GM18511 (cell line): ENCODE data around the gene CCR7.

Source experiments
- ATAC-seq: cut with Tn5 transposase; IDR thresholded peaks from one replicate; pipeline ENCODE4 v1.9.1; 2021; ENCODE audit warnings: mild to moderate bottlenecking, moderate library complexity; ENCODE audit not compliant: unreplicated experiment

Gene CCR7

DNA sequence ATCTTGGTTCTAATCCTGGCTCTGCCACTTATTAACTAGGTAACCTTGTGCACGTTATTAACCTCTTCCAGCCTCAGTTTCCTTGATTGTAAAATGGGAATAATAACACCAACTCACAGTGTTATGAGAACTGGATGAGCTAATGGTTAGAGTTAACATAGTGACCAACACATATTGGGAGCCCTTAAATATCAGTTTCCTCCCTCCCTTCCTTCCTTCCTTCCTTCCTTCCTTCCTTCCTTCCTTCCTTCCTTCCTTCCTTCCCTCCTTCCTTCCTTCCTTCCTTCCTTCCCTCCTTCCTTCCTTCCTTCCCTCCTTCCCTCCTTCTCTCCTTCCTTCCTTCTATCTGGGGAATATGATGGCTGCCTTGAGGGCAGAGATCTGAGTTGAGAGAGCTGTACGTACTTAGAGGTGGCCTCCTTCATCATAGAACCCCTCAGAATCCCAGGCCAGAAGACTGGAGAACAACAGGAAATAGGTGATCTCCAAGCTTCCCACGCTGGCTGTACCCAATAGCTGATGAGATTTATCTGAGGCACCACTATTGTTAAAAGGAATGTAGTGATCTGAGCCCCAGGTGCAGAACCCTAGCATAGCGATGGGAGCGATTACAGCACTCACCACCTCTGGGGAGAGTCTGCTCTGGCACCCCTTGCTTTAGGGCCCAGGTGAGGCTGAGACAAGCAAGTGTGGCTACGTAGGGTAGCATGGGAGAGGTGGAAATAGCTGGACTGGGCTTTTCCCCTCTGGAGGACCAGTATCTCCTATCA, 26.2 kb downstream of the CCR7 start:
- ATAC-seq: no peak

DNA sequence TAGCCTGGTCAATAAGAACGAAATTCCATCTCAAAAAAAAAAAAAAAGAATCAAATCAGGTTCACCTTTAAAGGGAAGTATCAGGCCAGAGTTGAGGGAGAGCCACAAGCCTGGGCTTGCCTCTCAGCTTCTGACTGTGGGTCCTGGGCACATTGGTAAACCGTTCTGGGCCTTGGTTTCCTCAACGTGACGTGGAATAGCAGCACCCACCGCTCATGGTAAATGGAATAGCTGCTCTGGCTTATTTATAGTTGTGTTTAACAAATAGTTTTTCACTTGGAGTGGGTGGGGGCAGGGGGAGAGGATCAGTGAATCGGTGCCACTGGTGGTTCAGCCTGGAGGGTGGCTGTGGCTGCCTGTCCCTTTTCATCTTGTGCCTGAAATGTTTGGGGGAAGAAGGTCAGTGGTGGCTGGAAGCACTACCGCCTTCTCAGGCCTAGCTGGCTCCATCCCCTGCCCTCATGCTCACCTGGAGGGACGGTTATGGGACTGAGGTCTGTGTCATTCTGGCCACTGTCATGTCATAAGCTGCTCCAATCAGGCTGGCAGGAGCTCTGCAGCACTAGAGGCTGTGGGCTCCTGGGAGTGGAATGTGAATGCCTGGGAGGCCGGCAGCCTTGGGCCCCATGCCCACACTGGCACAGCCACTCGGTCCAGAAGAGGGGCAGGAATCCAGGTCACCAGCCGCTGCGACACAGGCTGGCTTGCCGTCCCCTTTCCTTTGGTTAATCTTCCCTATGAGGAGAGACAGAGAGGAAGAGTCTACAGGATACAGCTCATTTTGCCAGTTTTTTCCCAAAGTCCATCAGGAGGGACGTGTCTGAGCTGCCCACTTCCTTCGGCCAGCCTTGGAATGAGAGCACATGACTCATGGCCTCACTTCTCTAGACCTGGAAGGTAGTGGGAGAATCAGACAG, 27.0 kb downstream of the CCR7 start:
- ATAC-seq: no peak

DNA sequence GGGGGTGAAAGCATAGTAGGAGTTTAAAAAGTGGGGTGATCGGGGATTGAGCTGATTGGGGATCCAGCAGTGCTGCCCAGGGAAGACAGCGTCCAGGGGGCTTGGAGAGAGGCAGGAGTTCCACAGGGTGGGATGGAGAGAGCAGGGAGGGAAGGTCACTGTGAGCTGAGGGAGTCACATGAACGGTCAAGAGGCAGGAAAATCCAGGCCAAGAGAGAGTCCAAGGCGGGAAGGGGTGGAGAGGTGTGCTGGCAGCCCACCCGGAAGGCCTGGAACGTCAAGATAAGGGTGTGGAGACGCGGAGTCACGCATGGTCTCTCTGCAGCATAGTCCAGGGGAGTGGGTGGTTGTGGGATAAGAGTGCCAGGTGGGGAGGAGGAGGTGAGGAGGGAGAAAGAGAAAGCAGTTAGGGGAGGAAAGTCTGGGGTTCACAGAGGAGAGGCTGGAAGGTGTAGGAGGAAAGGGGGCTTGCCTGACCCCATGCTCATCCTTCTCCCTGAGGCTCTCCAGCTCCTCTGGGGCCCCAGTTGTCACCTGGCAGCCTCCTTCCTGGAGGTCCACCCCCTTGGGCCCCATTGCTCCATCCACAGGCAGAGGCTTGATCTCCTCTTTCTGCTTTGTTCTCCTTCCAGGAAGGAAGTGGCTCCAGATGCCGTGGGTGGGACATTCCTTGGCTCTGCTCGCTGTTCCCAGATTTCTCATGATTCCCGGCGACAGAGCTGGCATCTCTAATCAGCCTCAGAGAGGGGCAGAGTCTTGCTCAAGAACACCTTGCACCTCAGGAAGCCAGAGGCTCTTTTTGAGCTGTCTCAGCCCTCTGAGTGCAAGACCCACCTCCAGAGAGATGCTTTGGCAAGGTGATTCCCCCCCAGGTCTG, 28.7 kb downstream of the CCR7 start:
- no peak for ATAC-seq

DNA sequence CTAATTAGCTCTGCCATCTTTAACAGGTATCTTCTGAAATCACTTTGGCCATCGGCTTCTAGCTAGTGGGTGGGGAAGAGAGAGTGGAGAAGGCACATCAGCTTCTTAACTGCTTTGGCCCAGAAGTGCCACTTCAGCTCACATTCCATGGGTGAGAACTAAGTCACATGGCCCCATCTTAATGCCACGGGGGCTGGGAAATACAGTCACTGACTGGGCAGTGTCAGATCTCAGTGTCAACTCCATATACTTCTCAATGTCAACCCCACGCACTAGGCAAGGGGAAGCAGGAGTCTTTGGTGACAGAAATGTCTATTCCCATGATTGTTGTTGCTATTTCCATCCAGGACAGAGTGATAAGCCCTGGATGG, 29.4 kb downstream of the CCR7 start:
- ATAC-seq: no peak

DNA sequence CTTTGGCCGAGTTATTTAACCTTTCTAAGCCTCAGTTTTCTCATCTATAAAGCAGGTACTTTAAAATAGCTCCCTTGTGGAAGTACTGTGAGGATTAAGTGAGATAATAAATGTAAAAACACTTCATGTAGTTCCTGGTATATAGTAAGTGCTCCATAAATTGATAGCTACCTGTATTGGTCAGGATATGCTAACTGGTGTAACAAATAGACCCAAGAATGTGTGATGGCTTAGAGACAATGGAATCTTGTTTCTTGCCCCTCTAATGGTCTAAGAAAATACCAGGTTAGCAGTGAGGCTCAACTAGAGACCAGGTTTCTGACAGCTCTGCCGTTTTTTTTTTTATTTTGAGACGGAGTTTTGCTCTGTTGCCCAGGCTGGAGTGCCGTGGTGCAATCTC, 29.8 kb downstream of the CCR7 start:
- no peak for ATAC-seq

DNA sequence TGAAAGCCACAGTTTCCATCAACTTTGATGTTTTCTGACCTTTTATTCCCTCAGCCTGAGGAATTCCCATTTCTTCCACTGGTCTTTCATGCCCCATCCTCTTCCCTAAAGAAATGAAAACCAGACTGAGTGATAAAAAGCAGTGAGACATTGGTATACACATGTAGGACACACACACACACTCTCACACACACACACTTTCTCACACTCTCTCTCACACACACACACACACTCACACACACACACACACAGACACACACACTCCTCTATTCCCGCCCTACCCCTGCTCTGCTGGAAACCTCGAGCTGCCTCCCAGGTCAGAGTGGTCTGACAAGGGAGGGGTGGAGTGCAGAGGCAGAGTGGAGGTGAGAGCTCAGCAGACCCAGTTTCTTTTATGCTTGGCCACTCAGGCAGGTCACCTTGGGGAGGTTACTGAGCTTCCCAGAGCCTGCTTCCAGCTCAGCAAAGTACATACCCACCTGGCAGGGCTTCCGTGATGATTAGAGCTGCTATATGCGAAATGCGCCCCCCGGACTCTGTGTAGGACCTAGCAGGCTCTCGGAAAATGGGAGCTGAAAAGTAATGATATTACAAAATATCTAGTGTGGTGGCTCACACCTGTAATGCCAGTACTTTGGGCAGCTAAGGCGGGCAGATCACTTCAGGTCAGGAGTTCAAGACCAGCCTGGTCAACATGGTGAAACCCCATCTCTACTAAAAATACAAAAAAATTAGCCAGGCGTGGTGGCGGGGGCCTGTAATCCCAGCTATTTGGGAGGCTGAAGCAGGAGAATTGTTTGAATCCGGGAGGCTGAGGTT, 30.7 kb downstream of the CCR7 start:
- no peak for ATAC-seq

DNA sequence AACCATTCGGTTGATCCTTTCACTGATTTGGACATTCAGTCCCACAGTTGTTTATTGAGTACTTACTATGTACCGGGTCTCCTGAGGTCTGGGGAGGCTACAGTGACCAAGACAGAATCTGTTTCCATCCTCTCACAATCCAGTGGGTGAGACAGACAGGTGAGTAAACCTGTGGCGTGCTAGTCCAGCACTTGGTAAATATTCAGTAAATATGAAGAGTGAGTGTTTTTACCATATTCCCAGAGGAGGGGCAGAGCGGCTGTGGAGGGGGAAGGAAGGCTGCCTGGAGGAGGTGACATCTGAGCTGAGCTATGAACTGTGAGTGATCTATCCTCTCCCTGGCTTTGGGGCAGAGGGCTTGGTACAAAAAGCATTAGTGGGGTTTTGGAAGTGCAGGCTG, 31.4 kb downstream of the CCR7 start:
- ATAC-seq: no peak

DNA sequence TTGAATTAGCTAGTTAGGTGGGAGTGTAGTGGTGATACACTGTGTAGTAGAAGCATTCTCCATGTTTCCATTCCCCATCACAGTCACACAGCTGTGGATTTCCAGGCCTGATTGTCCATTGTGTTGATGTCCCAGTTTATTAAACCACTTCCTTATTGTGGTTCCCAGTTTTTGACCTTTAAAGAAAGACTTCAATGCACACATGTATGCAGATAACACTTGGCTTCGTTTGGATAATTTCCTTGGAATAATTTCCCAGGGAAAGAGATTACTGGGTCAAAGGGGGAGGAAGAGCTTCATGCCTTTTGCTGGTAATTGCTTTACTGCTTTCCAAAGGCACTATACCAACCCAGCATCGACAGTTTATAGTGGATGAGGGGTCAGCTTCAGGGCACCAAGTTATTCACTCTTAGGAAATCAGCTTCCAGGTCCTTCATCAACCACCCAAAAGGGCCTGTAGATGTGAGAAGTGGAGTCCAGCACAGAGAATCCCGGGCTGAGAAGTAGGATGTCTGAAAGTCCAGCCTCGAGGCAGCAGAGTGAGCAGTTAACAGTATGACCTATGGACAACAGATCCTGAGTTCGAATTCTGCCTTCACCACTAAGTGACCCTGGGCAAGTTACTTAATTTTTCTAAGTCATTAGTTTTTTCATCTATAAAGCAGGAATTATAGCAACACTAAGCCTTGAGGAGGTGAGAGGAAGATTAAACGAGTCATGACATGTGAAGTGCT, 32.6 kb downstream of the CCR7 start:
- no peak for ATAC-seq

DNA sequence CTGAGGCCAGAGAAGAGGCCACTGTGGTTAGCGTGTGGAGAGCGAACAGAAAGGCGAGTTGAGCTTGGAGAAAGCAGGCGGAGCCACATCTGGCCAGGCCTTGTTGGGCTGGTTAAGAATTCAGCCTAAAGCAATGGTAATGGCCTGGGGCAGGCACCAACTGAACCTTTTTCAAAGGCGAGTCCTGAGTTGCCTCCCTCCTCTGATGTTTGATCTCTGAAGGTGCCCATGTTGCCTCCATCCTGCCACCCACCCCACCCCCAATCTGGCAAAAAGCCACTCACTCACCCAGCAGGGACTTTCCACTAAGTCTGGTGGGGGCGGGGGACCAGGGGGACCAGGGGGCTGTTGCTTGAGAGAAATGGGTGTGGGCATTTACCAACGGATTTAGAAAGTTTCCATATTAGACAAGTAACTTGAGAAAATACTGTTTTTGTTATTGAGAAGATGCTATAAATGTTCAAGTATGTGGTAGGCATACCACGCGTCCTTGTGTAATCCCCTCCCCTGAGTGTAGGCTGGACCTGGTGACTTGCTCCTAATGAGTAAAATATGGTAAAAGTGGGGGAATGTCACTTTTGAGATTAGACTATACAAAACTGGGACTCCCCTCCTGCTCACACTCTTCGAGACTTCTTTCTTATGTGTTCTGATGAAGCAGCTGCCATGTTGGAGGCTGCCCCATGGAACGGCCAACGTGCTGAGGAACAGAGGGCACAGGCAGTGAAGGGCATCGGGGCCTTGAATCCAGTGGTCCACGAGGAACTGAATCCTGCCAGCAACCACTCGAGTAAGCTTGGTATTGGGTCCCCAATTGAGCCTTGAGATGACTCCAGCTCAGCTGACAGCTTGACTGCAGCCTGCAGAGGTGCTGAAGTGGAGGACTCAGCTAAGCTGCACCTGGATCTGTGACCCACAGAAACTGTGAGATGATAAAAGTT, 34.0 kb downstream of the CCR7 start:
- no peak for ATAC-seq

DNA sequence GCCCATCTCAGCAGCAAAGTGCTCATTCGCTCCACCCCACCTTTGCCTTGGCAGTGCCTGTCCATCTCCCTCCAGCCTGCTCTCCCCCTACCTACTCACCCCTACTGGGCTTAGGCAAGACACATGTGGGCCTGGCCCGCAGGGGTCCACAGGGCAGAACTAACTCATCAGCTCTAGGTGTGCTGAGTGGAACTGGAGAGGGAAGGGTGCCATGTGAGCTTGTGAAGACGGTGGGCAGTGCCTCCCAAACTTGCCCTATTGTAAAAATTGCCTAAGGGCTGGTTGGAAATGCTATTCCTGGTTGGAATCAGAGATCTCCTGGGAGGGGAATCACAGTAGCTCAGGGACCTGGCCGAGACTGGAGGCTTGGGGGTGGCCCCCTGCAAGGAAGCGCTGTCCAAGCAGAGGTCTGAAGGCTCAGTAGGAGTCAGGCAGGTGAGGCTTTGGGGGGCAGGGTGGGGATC, 34.7 kb downstream of the CCR7 start:
- no peak for ATAC-seq

DNA sequence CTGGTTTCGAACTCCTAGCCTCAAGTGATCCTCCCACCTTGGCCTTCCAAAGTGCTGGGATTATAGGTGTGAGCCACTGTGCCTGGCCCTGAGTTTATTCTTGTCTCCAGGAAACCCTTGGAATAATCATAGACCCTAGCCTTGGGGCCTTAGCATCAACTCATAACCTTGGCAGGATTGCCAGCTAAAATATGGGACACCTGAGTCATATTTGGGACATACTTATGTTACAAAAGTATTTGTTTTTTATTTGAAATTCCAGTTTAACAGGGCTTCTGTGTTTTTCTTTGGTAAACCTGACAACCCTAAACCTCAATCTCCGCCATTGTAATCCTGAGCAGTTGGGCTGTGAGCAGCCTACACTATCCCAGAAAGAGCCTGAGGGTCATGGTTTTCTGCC, 35.3 kb downstream of the CCR7 start:
- no peak for ATAC-seq

DNA sequence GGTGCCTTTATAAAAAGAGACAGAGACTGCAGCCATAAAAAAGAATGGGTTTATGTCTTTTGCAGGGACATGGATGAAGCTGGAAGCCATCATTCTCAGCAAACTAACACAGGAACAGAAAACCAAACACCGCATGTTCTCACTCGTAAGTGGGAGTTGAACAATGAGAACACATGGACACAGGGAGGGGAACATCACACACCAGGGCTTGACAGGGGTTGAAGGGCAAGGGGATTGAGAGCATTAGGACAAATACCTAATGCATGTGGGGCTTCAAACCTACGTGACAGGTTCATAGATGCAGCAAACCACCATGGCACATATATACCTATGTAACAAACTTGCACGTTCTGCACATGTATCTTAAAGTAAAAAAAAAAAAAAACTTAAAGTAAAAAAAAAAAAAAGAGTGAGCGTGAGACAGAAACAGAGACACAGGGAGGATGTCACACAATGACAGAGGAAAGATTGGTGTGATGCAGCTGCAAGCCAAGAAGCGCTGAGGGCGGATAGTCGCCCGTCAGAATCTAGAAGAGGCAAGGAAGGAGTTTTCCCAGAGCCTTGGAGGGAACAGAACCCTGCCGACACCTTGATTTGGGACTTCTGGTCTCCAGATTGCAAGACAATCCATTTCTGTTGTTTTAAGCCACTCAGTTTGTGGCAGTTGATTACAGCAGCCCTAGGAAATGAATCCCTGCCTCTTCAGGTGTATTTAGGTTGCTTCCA, 36.4 kb downstream of the CCR7 start:
- no peak for ATAC-seq

DNA sequence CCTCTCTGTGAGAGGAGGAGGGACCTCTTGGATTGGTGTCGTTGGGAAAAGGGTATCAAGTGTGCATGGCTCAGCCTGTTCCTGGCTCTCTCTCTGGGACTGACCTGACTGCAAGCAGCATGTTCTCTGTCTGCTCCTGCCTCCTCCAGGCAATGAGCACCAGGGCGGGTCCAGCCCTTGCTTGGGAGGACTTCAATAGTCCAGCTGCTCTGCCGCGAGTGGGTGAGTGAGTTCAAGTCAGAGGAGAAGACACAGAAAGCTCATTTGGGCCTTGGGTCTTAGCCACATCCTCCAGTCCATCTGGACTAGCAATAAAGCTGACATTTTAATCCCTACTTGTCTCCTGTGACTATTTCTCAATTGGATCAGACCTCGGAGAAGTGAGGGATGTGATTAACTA, 38.6 kb downstream of the CCR7 start:
- no peak for ATAC-seq

DNA sequence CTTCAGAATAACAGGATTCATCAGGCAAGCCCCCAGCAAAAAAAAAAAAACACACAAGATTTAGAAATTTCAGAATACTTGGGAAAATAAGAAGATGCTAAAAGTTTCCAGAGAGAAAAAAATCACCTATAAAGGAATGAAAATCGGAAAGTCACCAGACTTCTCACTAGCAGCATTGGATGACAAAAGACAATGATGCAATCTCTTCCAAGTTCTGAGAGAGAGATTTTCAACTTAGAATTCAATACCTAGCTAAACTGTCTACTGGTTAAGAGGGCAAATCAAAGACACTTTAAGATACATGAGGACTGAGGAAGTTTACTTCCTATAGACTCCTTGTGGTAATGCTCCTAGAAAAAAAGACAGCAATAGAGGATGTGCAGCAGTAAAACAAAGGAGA, 40.0 kb downstream of the CCR7 start:
- ATAC-seq: no peak

DNA sequence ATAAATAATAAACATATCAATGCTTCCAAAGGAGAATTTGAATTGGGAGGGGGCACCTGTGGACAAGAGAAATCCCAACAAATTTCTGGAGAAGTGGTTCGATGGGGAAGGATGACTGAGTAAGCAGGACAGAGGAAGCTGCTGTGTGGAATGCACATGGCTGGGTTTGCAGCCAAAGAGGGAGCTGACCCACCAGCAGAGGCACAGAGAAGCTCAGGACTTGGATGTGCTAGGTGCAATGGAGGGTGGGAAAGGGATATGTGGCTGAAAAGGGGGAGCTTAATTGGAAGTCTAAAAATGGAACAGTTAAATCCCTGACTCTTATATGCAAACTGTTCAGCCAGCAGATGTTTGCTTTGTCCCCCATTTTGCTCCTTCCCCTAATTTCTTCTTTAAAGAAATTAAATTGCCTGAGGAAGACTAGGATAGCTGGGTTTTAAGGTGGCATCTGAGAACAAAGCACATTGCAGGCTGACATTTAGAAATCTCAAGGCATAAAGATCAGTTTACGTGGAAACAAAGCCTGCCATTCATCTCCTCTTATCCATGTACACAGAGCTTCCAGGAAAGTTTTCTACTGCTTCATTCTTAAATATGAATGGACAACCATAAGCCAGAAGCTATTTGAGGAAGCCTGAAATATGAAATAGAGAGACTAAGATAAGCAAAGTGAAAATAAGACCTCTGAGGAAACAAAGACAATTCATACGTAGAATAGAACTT, 40.9 kb downstream of the CCR7 start:
- no peak for ATAC-seq

DNA sequence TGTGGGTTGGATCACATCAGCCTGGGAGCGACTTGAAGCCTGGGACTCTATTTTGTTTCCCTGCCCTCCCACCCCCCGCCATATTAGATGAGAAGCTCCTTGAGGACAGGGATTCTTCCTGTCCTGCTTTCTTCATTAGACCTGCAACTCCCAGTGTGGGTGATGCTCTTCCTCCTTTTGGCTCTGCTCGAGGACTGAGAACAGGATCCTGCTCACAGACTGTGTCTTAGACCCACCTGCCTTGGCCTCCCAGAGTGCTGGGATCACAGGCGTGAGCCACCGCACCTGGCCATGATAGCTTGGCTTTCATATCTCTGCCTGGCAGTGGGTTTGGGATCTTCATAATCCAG, 42.3 kb downstream of the CCR7 start:
- ATAC-seq: no peak

DNA sequence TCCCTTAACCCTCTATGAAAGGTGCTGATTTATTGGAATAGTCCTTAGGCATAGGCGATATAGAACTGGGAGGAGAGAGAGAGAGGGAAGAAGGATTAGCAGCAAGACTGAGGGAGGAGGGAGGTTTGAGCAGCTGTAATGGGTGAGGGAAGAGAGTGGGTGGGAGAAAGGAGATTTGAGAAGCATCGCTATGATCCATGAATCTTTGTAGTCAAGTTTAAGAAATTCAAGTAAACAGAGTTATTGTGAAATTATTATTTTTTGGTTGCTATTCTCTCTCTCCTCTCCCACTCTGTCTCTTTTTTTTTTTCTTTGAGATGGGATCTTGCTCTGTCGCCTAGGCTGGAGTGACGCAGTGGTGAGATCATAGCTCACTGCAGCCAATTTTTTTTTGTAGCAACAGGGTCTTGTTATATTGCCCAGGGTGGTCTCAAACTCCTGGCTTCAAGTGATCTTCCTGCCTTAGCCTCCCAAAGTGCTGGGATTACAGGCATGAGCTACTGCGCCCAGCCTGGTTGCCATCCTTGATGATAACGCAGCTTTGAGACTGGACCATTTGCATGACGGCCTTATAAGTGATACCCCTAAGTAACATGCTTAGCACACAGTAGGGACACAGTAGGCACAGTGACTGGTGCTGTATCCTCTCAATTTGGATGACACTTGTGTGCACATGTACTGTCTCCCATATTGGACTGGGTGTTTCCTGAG, 42.9 kb downstream of the CCR7 start:
- ATAC-seq: no peak
